HG03108 (cell line): ENCODE data around the gene TSPOAP1.

ENCODE experiments used
- ATAC-seq: cut with Tn5 transposase; IDR thresholded peaks from one replicate; pipeline ENCODE4 v1.9.1; 2021; ENCODE audit warnings: moderate library complexity; ENCODE audit not compliant: unreplicated experiment

Gene TSPOAP1

GRCh38 chr17:58307468-58308172, 21.0 kb downstream of the TSPOAP1 start:
- no peak for ATAC-seq

- no peak for ATAC-seq
These were observed 22.3 kb downstream of the TSPOAP1 start for GRCh38 chr17:58306131-58306951.

GRCh38 chr17:58305626-58306025, 23.0 kb downstream of the TSPOAP1 start:
- ATAC-seq: no peak

GRCh38 chr17:58304750-58305486, 23.7 kb downstream of the TSPOAP1 start:
- ATAC-seq: no peak

- no peak for ATAC-seq
These were observed 24.4 kb downstream of the TSPOAP1 start for GRCh38 chr17:58303971-58304749.

GRCh38 chr17:58302919-58303585, 25.5 kb downstream of the TSPOAP1 start:
- ATAC-seq: no peak

- no peak for ATAC-seq
These were observed 26.2 kb downstream of the TSPOAP1 start for GRCh38 chr17:58302171-58302918.

GRCh38 chr17:58301504-58302150, 27.0 kb downstream of the TSPOAP1 start:
- ATAC-seq: no peak

GRCh38 chr17:58300336-58300735, 28.3 kb downstream of the TSPOAP1 start:
- ATAC-seq: no peak

GRCh38 chr17:58294034-58294433, 34.6 kb downstream of the TSPOAP1 start:
- no peak for ATAC-seq

- ATAC-seq: no peak
These were observed 37.3 kb downstream of the TSPOAP1 start for GRCh38 chr17:58291246-58291645.

- no peak for ATAC-seq
These were observed 38.7 kb downstream of the TSPOAP1 start for GRCh38 chr17:58289869-58290268.

GRCh38 chr17:58285422-58285810, 43.2 kb downstream of the TSPOAP1 start:
- no peak for ATAC-seq

- ATAC-seq: no peak
These were observed 43.8 kb downstream of the TSPOAP1 start for GRCh38 chr17:58284613-58285421.

- no peak for ATAC-seq
These were observed 44.7 kb downstream of the TSPOAP1 start for GRCh38 chr17:58283674-58284612.

- ATAC-seq: no peak
These were observed 46.2 kb downstream of the TSPOAP1 start for GRCh38 chr17:58282442-58282841.

GRCh38 chr17:58281511-58282011, 47.0 kb downstream of the TSPOAP1 start:
- ATAC-seq: no peak
